ENCODE results near the gene SYT1.

SYT1 gene

DNA sequence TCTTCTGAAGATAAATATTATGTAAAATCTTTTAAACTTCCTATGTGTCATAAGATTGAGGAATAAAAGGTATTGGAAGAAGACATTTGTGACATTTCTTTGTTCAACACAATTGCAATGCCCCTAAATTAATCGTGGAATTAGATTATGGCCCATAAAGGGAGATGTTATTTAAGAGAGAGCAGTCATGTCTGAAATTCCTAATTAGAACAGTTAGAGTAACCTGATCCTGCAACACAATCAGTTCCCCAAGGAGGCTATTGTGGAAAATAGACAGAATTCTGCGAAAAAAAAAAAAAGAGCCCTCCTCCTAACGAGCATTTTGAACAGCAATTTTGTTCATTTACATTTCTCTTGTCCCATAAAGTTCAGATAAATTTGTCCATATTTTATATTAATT, 486.7 kb downstream of the SYT1 start:
- H3K4me3 ChIP-seq (ENCODE audit: control insufficient read depth, low read depth, low read length) = no peak overlapping the region
- TF ChIP-seq, protein P1, sequence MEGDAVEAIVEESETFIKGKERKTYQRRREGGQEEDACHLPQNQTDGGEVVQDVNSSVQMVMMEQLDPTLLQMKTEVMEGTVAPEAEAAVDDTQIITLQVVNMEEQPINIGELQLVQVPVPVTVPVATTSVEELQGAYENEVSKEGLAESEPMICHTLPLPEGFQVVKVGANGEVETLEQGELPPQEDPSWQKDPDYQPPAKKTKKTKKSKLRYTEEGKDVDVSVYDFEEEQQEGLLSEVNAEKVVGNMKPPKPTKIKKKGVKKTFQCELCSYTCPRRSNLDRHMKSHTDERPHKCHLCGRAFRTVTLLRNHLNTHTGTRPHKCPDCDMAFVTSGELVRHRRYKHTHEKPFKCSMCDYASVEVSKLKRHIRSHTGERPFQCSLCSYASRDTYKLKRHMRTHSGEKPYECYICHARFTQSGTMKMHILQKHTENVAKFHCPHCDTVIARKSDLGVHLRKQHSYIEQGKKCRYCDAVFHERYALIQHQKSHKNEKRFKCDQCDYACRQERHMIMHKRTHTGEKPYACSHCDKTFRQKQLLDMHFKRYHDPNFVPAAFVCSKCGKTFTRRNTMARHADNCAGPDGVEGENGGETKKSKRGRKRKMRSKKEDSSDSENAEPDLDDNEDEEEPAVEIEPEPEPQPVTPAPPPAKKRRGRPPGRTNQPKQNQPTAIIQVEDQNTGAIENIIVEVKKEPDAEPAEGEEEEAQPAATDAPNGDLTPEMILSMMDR (conservative IDR thresholded peaks at IDR 0.05; ENCODE audit: control insufficient read depth, insufficient read depth, low read depth, low read length) = no peak
- no peak for DNase-seq (ENCODE audit: low read depth)

DNA sequence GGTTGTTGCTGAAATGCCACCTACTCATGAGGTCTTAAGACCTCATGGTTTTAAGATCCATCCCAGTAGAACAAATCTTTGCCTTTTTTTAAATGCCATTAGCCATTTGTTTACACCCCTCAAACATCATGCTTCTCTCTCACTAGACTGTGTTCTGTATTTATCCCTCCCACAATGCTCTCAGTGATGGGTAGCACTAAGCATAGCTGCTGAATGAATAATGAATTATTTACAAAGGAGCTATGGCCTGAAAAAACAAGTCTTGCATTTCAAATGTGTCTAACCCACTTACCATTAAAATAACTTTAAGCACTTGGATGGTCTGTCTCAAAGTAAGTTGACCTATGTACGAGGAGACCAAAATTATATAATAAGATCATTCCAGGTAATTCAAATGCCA, 491.6 kb downstream of the SYT1 start:
- H3K4me3 ChIP-seq (ENCODE audit: control insufficient read depth, low read depth, low read length) = no peak overlapping the region
- TF ChIP-seq, protein P1 (conservative IDR thresholded peaks at IDR 0.05; ENCODE audit: control insufficient read depth, insufficient read depth, low read depth, low read length) = no peak

DNA sequence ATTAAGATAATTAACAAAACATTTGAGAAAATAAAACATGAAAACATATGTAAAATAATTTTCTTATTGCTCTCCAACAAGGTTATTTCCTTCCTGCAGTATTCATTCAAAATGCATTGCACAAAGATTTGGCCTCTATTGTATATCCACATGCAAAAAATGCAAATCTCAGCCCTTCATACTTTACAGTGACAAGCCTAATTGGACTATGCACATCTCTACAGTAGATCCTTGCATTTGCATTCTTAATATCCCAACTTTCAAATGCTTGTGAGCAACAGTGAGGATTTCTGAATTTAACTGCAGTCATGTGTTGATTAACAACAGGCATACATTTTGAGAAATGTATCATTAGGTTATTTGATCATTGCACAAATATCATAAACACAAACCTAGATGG, 492.5 kb downstream of the SYT1 start:
- H3K4me3 ChIP-seq (ENCODE audit: control insufficient read depth, low read depth, low read length) = no peak overlapping the region

More for the DNA sequence above, 491.6 kb downstream of the SYT1 start:
- DNase-seq (ENCODE audit: low read depth) = no peak

DNA sequence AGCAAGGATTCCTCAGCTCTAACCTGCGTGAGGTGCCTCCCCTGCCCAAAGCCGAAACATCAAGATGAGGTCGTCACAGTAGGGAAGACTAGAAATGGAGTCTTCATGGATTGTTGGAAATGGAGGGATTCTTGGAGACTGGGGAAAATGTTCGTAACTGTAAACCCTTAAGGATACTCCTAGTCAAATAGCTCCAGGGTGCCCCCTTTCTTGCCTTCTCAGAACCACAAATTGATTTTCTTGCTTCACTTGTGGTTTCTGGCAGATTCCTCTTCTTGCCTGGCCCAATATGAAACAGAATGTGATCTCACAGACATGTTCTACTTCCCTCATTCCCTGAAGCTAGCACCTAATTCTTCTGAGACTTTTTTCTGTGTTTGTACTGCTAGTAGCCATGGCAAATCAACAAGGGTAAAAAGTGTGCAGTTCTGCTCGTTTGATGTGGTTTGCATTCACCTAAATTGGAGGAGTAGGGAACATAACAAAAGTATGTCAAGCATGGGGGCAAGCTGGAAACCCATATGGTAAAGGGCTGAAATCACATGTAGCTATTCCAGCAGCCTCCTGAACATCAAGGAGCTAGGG, 494.2 kb downstream of the SYT1 start:
- TF ChIP-seq, protein P1 (conservative IDR thresholded peaks at IDR 0.05; ENCODE audit: control insufficient read depth, insufficient read depth, low read depth, low read length) = no peak
- no peak overlapping the region for H3K4me3 ChIP-seq (ENCODE audit: control insufficient read depth, low read depth, low read length)
- peak; percentile 3 for DNase-seq (ENCODE audit: low read depth)

More for the DNA sequence above, 492.5 kb downstream of the SYT1 start:
- no peak for DNase-seq (ENCODE audit: low read depth)
- TF ChIP-seq, protein P1 (conservative IDR thresholded peaks at IDR 0.05; ENCODE audit: control insufficient read depth, insufficient read depth, low read depth, low read length) = no peak

DNA sequence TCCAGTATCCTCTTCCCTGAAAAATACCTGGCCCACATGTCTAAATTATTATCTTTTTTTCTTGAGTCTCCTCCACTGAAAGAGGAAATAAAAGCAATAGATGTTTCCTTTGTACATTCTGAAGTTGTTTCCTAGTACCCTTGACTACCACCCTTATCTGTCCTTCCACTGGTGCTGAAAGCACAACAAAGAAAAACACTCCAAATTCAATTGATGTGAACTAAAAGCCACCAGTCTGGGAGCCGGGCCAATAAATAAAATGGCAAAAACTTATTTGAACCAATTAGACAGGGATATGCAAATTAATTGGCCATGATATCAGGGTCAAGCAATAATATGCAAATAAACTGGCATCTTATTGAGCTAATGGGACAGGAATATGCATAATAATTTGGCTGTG, 495.7 kb downstream of the SYT1 start:
- TF ChIP-seq, protein P1 (conservative IDR thresholded peaks at IDR 0.05; ENCODE audit: control insufficient read depth, insufficient read depth, low read depth, low read length) = no peak
- H3K4me3 ChIP-seq (ENCODE audit: control insufficient read depth, low read depth, low read length) = no peak overlapping the region
- DNase-seq (ENCODE audit: low read depth) = no peak

DNA sequence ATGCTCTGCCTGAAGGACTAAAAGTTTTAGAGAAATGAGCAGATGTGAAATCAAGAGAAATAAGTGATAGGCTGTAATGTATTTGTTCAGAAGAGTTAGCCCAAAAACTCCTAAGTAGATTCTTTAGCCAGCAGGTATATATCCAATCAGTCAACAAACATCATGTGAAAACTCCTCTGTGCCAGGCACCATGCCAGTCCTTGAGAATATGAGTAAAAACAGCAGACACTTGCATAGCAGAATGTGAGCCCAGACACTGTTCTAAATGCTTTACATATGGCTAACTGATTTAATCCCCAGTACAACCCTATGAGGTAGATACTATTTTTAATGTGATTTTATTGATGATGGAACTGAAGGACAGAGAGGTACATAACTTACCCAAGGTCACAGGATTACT, 496.4 kb downstream of the SYT1 start:
- TF ChIP-seq, protein P1 (conservative IDR thresholded peaks at IDR 0.05; ENCODE audit: control insufficient read depth, insufficient read depth, low read depth, low read length) = no peak
- no peak overlapping the region for H3K4me3 ChIP-seq (ENCODE audit: control insufficient read depth, low read depth, low read length)
- no peak for DNase-seq (ENCODE audit: low read depth)

DNA sequence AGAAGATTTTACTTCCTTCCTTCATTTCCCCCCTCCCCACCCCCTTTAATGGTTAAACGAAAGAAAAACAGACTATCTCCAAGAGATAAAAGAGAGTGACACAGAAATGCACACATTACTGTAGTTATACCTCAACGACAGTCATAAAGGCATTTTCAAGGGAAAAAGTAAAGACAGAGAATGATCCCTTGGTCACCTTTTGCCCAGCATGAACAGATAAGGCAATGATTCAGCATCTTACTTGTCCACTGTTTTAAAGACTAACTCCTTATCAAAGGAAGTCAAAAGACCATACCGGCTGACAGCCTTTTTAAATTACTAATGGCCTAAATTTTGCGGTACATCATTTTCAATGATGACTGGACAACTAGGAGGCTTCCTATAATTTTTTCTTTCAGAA, 499.6 kb downstream of the SYT1 start:
- DNase-seq (ENCODE audit: low read depth) = no peak
- TF ChIP-seq, protein P1 (conservative IDR thresholded peaks at IDR 0.05; ENCODE audit: control insufficient read depth, insufficient read depth, low read depth, low read length) = no peak
- H3K4me3 ChIP-seq (ENCODE audit: control insufficient read depth, low read depth, low read length) = no peak overlapping the region
